GM12878 (cell line): ENCODE data around the gene CTSD.

Experiments
- BHLHE40 ChIP-seq, 2 experiments: fragments of 450-650 bp in 1 of 2; IDR thresholded peaks; 2 replicates each; pipeline ENCODE4 v1.6.1; 2011 to 2017; ENCODE audit warnings: low read depth in 2 of 2, borderline replicate concordance in 1 of 2, improper control_type of control experiment in 1 of 2, low read length in 1 of 2, mild to moderate bottlenecking in 1 of 2
- CEBPZ ChIP-seq: fragments of 150-350 bp; IDR thresholded peaks from 2 replicates; pipeline ENCODE4 v1.6.1; 2016; ENCODE audit warnings: low read depth, low read length
- CHD4 ChIP-seq: fragments of 200-600 bp; sonication (generic); IDR thresholded peaks from 2 replicates; pipeline ENCODE4 v1.6.1; 2016; ENCODE audit warnings: mild to moderate bottlenecking
- NR2C1 ChIP-seq: fragments of 450-650 bp; IDR thresholded peaks from 2 replicates; pipeline ENCODE4 v1.6.1; 2017; ENCODE audit warnings: antibody characterized with exemption, mild to moderate bottlenecking, moderate library complexity
- POLR2A ChIP-seq: IDR thresholded peaks from 2 replicates; pipeline ENCODE4 v1.6.1; 2011; ENCODE audit warnings: low read depth, mild to moderate bottlenecking, low read length
- SREBF2 ChIP-seq: IDR thresholded peaks from 2 replicates; pipeline ENCODE4 v1.6.1; 2012; ENCODE audit warnings: mild to moderate bottlenecking, low read length
- TBL1XR1 ChIP-seq: IDR thresholded peaks from 2 replicates; pipeline ENCODE4 v1.6.1; 2012; ENCODE audit warnings: low read depth, low read length, improper control_type of control experiment

- no peak for TF ChIP-seq NR2C1
- no peak for TF ChIP-seq TBL1XR1
- TF ChIP-seq CEBPZ = no peak
- no peak for TF ChIP-seq POLR2A
- no peak for TF ChIP-seq SREBF2
- no peak for TF ChIP-seq BHLHE40 (IDR thresholded peaks at IDR 0.05; ENCODE audit: borderline replicate concordance in 1 of 2, low read depth in 2 of 2, low read length in 1 of 2)
- TF ChIP-seq CHD4 = no peak
Observed at GRCh38 chr11:1777737-1778136, 14.0 kb upstream of the CTSD start.
